Activated B cell treated with CpG ODN at 0.5 μM for 24 hours (primary cell): ENCODE results near the gene CFAP299. TPM values are rescaled to one million over a fixed set of nuclear protein-coding genes. Genes with fewer than 3 reads are reported as not detected.

ENCODE experiments used
- ATAC-seq: fragments of 200-7000 bp; cut with Tn5 transposase; one replicate; pipeline ENCODE4 v1.10.0; 2021; ENCODE audit warnings: low read depth, mild to moderate bottlenecking, moderate library complexity
- CTCF ChIA-PET: fragments of 350-600 bp; sonication (Branson Sonifier 250); formaldehyde crosslinking; loops from one replicate; lab custom pipeline; 2021; ENCODE audit warnings: antibody characterized with exemption; lab: Charles Lee
- POLR2A ChIA-PET: fragments of 350-600 bp; sonication (Branson Sonifier 250); formaldehyde crosslinking; loops from one replicate; lab custom pipeline; 2021; ENCODE audit warnings: antibody characterized with exemption; lab: Charles Lee
- DNase-seq: peaks from one replicate; pipeline ENCODE4 v3.0.0; 2022
- H3K27ac Mint-ChIP-seq: one replicate; pipeline ENCODE4 v1.8.0; 2020; ENCODE audit warnings: mixed read lengths
- H3K27me3 Mint-ChIP-seq: one replicate; pipeline ENCODE4 v1.8.0; 2021; ENCODE audit warnings: mixed read lengths
- H3K36me3 Mint-ChIP-seq: one replicate; pipeline ENCODE4 v1.8.0; 2021; ENCODE audit warnings: low read depth, mixed read lengths
- H3K4me1 Mint-ChIP-seq: one replicate; pipeline ENCODE4 v1.8.0; 2021; ENCODE audit warnings: mixed read lengths
- H3K4me3 Mint-ChIP-seq: one replicate; pipeline ENCODE4 v1.8.0; 2020; ENCODE audit warnings: mild to moderate bottlenecking, mixed read lengths
- H3K9me3 Mint-ChIP-seq: one replicate; pipeline ENCODE4 v1.8.0; 2020; ENCODE audit warnings: mixed read lengths
- intact Hi-C: fragments of 100-400 bp; cut with micrococcal nuclease; formaldehyde crosslinking; loops from one replicate; pipeline ENCODE4 v1.15.1; 2024
- total RNA-seq: library from RNA; stranded (reverse); gene quantifications from 2 replicates; pipeline ENCODE4 v1.2.3, GENCODE V29; 2022
- TF ChIP-seq, protein P1 (sequence below): fragments of 200-600 bp; IDR thresholded peaks from one replicate; pipeline ENCODE4 v1.8.0; 2022; ENCODE audit warnings: antibody characterized with exemption, mild to moderate bottlenecking

The CFAP299 gene
- total RNA-seq, 1 donor from 2014 or later: not detected

DNA sequence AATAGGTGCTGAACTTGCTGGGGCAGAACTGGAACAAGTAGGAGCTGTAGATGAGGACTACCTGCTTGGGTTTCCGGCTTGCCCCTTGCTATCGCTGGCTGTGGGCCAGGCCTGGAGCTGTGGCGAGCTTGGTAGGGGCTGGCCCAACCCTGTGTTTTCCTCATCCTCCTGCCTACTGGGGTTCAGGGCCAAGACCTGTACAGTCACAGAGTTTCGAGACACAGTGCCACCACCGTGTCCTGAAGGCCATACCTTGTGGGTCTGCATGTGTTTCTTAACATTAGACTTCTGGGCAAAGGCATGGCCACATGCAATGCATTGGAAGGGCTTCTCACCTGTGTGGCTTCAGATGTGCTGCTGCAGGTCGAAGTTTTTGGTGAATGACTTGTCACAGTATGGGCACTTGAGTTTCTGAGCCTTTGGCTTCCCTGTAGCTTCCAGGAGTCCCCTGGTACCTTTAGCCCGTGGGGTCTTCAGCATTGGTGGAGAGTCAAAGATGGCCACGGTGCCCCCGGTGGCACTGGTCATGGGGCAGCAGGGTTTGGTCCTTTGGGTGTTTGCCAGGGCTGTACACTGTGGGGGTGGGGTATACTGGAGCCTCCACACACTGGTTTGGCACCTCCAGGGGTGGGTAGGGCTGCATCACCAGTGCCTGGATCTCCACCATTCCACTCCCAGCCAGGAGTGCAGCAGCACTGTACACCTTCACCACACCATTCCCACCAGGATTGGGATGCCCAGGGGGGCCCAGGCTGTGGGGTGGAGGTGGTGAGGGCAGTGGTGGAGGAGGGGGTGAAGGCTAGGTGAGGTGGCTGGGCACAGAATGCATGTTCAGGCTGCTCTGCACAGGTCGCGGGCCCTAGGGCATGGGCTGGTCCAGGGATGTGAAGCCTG is 52.1 kb downstream of the CFAP299 start:
- H3K36me3 Mint-ChIP-seq: no peaks in the 10 kb centered on the region
- POLR2A ChIA-PET: no interaction called here
- TF ChIP-seq, protein P1, sequence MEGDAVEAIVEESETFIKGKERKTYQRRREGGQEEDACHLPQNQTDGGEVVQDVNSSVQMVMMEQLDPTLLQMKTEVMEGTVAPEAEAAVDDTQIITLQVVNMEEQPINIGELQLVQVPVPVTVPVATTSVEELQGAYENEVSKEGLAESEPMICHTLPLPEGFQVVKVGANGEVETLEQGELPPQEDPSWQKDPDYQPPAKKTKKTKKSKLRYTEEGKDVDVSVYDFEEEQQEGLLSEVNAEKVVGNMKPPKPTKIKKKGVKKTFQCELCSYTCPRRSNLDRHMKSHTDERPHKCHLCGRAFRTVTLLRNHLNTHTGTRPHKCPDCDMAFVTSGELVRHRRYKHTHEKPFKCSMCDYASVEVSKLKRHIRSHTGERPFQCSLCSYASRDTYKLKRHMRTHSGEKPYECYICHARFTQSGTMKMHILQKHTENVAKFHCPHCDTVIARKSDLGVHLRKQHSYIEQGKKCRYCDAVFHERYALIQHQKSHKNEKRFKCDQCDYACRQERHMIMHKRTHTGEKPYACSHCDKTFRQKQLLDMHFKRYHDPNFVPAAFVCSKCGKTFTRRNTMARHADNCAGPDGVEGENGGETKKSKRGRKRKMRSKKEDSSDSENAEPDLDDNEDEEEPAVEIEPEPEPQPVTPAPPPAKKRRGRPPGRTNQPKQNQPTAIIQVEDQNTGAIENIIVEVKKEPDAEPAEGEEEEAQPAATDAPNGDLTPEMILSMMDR: no peak
- DNase-seq: no peak
- no peak for ATAC-seq
- no peaks in the 10 kb centered on the region for H3K27me3 Mint-ChIP-seq
- CTCF ChIA-PET: no interaction called here
- H3K27ac Mint-ChIP-seq: no peak overlapping the region
- H3K4me3 Mint-ChIP-seq: no peak overlapping the region
- intact Hi-C loops: no loop called here
- H3K9me3 Mint-ChIP-seq: no peaks in the 10 kb centered on the region
- H3K4me1 Mint-ChIP-seq: no peaks in the 10 kb centered on the region

DNA sequence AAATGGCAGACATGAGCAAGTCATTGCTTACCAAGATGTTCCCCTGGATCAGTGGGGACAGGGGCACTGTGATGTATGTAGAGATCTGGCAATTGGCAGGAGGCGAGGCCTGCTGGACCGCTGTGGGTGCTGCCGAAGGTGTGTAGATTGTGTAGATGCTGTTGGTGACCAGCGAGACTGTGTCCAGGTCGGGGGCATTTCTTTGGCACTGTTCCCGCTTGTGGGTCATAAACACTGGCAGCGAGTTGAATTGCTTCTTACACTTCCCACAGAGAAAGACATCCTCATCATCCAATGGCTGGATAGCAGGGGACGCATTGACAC is 52.7 kb downstream of the CFAP299 start:
- TF ChIP-seq, protein P1: no peak
- intact Hi-C loops: no loop called here
- Mint-ChIP-seq H3K9me3 (no peaks in the 10 kb centered on the region), H3K36me3 (no peaks in the 10 kb centered on the region), H3K4me3 (no peak overlapping the region), H3K27ac (no peak overlapping the region), H3K27me3 (no peaks in the 10 kb centered on the region), H3K4me1 (no peaks in the 10 kb centered on the region)
- POLR2A ChIA-PET: no interaction called here
- CTCF ChIA-PET: no interaction called here
- ATAC-seq (no peak), DNase-seq (no peak)

DNA sequence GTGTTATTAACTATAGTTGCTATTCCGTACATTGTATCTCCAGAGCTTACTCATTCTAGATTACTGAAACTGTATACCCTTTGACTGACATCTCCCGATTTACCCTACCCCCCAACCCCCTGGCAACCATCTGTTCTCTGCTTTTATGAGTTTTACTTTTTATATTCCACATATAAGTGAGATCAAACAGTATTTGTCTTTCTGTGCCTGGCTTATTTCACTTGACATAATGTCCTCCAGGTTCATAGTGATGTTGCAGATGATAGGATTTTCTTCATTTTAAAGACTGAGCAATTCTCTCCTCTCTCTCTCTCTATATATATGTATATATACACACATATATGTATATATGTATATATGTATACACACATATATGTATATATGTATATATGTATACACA is 54.6 kb downstream of the CFAP299 start:
- no peak overlapping the region for H3K27ac Mint-ChIP-seq
- DNase-seq (no peak), ATAC-seq (no peak)
- H3K27me3 Mint-ChIP-seq: no peaks in the 10 kb centered on the region
- ChIA-PET CTCF (no interaction called here), POLR2A (no interaction called here)
- intact Hi-C loops: no loop called here
- peaks cover 4% of the 10 kb centered on the region for H3K4me1 Mint-ChIP-seq
- TF ChIP-seq, protein P1: no peak
- no peak overlapping the region for H3K4me3 Mint-ChIP-seq
- H3K9me3 Mint-ChIP-seq: no peaks in the 10 kb centered on the region
- H3K36me3 Mint-ChIP-seq: no peaks in the 10 kb centered on the region

DNA sequence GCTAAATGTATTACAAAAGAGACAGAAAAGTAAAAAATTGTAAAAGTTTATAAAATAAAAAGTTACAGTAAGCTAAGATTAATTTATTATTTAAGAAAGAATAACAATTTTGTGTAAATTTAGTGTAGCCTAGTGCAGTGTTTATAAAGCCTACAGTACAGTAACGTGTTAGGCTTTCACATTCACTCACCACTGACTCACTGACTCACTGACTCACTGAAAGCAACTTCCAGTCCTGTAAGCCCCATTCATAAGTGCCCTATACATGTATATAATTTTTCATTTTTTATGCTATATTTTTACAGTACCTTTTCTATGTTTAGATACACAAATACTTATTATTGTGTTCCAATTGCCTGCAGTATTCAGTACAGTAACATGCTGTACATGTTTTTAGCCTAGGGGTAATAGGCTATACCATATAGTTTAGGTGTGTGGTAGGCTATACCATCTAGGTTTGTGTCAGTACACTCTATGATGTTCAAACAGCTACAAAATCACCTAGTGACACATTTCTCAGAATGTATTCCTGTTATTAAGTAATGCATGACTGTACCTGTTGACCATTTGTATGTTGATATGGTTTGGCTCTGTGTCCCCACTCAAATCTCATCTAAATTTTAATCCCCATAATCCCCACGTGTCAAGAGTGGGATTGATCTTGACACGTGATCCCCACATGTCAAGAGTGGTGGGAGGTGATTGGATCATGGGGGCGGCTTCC is 57.9 kb downstream of the CFAP299 start:
- Mint-ChIP-seq H3K4me3 (no peak overlapping the region), H3K4me1 (peaks cover 4% of the 10 kb centered on the region), H3K27ac (no peak overlapping the region), H3K27me3 (peaks cover 2% of the 10 kb centered on the region), H3K9me3 (no peaks in the 10 kb centered on the region), H3K36me3 (no peaks in the 10 kb centered on the region)
- CTCF ChIA-PET: no interaction called here
- POLR2A ChIA-PET: no interaction called here
- intact Hi-C loops: no loop called here
- TF ChIP-seq, protein P1: no peak
- ATAC-seq: no peak
- DNase-seq: no peak

DNA sequence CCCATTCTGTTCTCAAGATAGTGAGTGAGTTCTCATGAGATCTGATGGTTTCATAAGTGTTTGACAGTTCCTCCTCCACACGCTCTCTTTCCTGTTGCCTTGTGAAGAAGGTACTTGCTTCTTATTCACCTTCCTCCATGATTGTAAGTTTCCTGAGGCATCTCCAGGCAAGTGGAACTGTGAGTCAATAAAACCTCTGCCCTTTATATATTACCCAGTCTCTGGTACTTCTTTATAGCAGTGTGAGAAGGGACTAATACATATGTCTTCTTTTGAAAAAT is 58.4 kb downstream of the CFAP299 start:
- POLR2A ChIA-PET: no interaction called here

More for the DNA sequence above, 58.4 kb downstream of the CFAP299 start:
- ATAC-seq: no peak
- no peaks in the 10 kb centered on the region for H3K36me3 Mint-ChIP-seq
- no peak overlapping the region for H3K4me3 Mint-ChIP-seq
- TF ChIP-seq, protein P1: no peak
- peaks cover 4% of the 10 kb centered on the region for H3K4me1 Mint-ChIP-seq
- CTCF ChIA-PET: no interaction called here
- DNase-seq: no peak
- peaks cover 2% of the 10 kb centered on the region for H3K9me3 Mint-ChIP-seq
- peaks cover 2% of the 10 kb centered on the region for H3K27me3 Mint-ChIP-seq
- intact Hi-C loops: no loop called here
- no peak overlapping the region for H3K27ac Mint-ChIP-seq
